ENCODE results near the gene EPSTI1.

DNA sequence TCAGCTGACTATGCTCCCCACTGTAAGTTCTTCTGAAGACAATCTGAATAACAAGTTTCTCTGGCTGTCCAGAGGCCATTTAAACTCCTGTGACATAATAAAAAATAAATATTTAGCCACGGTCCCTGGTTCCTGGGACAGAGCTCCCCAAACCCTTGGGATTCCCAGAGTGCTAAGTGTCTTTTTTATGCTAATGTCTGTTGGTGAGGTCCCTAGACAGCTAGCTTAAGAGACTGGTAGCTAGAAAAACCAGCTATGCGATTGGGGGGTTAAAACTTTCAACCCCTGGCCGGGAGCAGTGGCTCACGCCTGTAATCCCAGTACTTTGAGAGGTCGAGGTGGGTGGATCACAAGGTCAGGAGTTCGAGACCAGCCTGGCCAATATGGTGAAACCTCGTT lies 5.9 kb downstream of the EPSTI1 start:
- TF ChIP-seq, protein P1, sequence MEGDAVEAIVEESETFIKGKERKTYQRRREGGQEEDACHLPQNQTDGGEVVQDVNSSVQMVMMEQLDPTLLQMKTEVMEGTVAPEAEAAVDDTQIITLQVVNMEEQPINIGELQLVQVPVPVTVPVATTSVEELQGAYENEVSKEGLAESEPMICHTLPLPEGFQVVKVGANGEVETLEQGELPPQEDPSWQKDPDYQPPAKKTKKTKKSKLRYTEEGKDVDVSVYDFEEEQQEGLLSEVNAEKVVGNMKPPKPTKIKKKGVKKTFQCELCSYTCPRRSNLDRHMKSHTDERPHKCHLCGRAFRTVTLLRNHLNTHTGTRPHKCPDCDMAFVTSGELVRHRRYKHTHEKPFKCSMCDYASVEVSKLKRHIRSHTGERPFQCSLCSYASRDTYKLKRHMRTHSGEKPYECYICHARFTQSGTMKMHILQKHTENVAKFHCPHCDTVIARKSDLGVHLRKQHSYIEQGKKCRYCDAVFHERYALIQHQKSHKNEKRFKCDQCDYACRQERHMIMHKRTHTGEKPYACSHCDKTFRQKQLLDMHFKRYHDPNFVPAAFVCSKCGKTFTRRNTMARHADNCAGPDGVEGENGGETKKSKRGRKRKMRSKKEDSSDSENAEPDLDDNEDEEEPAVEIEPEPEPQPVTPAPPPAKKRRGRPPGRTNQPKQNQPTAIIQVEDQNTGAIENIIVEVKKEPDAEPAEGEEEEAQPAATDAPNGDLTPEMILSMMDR (IDR thresholded peaks at IDR 0.05): no peak
- no peak for TF ChIP-seq POLR2A (IDR thresholded peaks at IDR 0.05)
